GM12878 (cell line): ENCODE measurements around the gene NPHS2. TPM values are rescaled to one million over a fixed set of nuclear protein-coding genes. Genes with fewer than 3 reads are reported as not detected.

Experiments
- ATAC-seq: fragments of 200-7000 bp; cut with Tn5 transposase; 3 replicates; pipeline ENCODE4 v1.9.1; 2020; ENCODE audit warnings: mild to moderate bottlenecking, moderate library complexity
- BruUV-seq: library from RNA; stranded (reverse); fragments of 400-500 nt; replicated peaks from 2 replicates; lab custom pipeline; 2021; lab: Mats Ljungman, UMichigan
- CTCF ChIA-PET: fragments of 300-600 bp; sonication (Branson Sonifier 250); formaldehyde crosslinking; extraction: SDS; loops from one replicate; lab custom pipeline; 2021; ENCODE audit warnings: inconsistent platforms; lab: Yijun Ruan, JAX
- POLR2A ChIA-PET: fragments of 350-600 bp; formaldehyde crosslinking; extraction: SDS; loops from one replicate; lab custom pipeline; 2021; ENCODE audit warnings: inconsistent platforms; lab: Charles Lee
- RAD21 ChIA-PET: fragments of 300-600 bp; sonication (Branson Sonifier 250); formaldehyde crosslinking; loops from one replicate; lab custom pipeline; 2023; ENCODE audit warnings: antibody characterized with exemption; ENCODE audit not compliant: unreplicated experiment; lab: Charles Lee
- SMC1A ChIA-PET: fragments of 300-600 bp; sonication (Branson Sonifier 250); formaldehyde crosslinking; loops from one replicate; lab custom pipeline; 2023; ENCODE audit not compliant: unreplicated experiment, uncharacterized antibody; lab: Charles Lee
- DNase-seq: peaks from one replicate; pipeline ENCODE4 v3.0.0-alpha.2; 2011; ENCODE audit warnings: low read depth, low spot score
- FAIRE-seq: peaks from 3 replicates; lab custom pipeline; 2011; peaks lifted over from hg19 to GRCh38; lab: Jason Lieb, UNC
- H2AFZ ChIP-seq: 2 replicates; pipeline ENCODE4 v1.6.0; 2011; ENCODE audit warnings: low read depth, low read length, control low read depth; ENCODE audit not compliant: control insufficient read depth
- H3K27ac ChIP-seq: 2 replicates; pipeline ENCODE4 v1.5.1; 2011; ENCODE audit warnings: control low read depth; ENCODE audit not compliant: control insufficient read depth, insufficient read depth
- H3K27me3 ChIP-seq, 2 experiments: replicated peaks in 1 of 2; 2 replicates each; pipeline versions ENCODE4 v1.6.0 to v1.6.1; 2011; ENCODE audit warnings: low read length in 1 of 2; ENCODE audit not compliant: control insufficient read depth in 2 of 2, insufficient read depth in 2 of 2
- H3K36me3 ChIP-seq, 2 experiments: 2 replicates each; pipeline ENCODE4 v1.5.1; 2011; ENCODE audit warnings: low read length in 1 of 2; ENCODE audit not compliant: control insufficient read depth in 2 of 2, insufficient read depth in 2 of 2
- H3K4me1 ChIP-seq: 2 replicates; pipeline ENCODE4 v1.6.1; 2011; ENCODE audit warnings: mild to moderate bottlenecking, low read length, moderate library complexity, mixed read lengths; ENCODE audit not compliant: control insufficient read depth, insufficient read depth
- H3K4me2 ChIP-seq: 2 replicates; pipeline ENCODE4 v1.6.0; 2011; ENCODE audit warnings: control low read depth; ENCODE audit not compliant: control insufficient read depth, insufficient read depth
- H3K4me3 ChIP-seq: fragments of 200-600 bp; sonication (generic); 2 replicates; pipeline ENCODE4 v1.5.1; 2016
- H3K79me2 ChIP-seq: 2 replicates; pipeline ENCODE4 v1.6.0; 2011; ENCODE audit warnings: low read length; ENCODE audit not compliant: control insufficient read depth, insufficient read depth
- H3K9ac ChIP-seq: 2 replicates; pipeline ENCODE4 v1.8.0; 2011; ENCODE audit warnings: low read length, control low read depth, mixed read lengths; ENCODE audit not compliant: control insufficient read depth, insufficient read depth
- H3K9me3 ChIP-seq: replicated peaks from 3 replicates; pipeline ENCODE4 v1.5.1; 2011; ENCODE audit warnings: mild to moderate bottlenecking, low read length; ENCODE audit not compliant: control insufficient read depth, insufficient read depth
- H4K20me1 ChIP-seq: 2 replicates; pipeline ENCODE4 v1.6.0; 2011; ENCODE audit not compliant: control insufficient read depth, insufficient read depth
- BACH1 ChIP-seq: fragments of 450-650 bp; IDR thresholded peaks from 2 replicates; pipeline ENCODE4 v1.6.1; 2017; ENCODE audit warnings: mild to moderate bottlenecking, borderline replicate concordance
- DPF2 ChIP-seq: fragments of 450-650 bp; IDR thresholded peaks from 2 replicates; pipeline ENCODE4 v1.6.1; 2017; ENCODE audit warnings: mild to moderate bottlenecking
- TARDBP ChIP-seq: IDR thresholded peaks from 2 replicates; pipeline ENCODE4 v1.6.1; 2016; ENCODE audit warnings: borderline replicate concordance
- WGBS: methylation state at CpG from one replicate; pipeline ENCODE4 v1.1.6; 2016; ENCODE audit warnings: low lambda C conversion rate; ENCODE audit not compliant: insufficient replicate concordance, insufficient coverage; ENCODE audit errors: missing lambda C conversion rate; 5-methylcytosine and 5-hydroxymethylcytosine counted together
- in situ Hi-C: fragments of 300-500 bp; cut with MboI; formaldehyde crosslinking; loops from 9 replicates; pipeline ENCODE4 v1.14.3; 2018; ENCODE audit warnings: mixed read lengths
- intact Hi-C: fragments of 100-400 bp; cut with micrococcal nuclease; formaldehyde crosslinking; loops from one replicate; pipeline ENCODE4 v1.14.2; 2022; ENCODE audit not compliant: unreplicated experiment
- polyA plus RNA-seq, 11 experiments: library from polyadenylated mRNA; depleted of rRNA in 4 of 11; unstranded in 6 of 11; stranded (reverse) in 5 of 11; fragments of >200 nt; fragmentation: Nextera tagmentation in 4 of 11; fragmentation: Illumina TruSeq in 1 of 11; extraction: Ambion mirVana in 4 of 11; extraction: Trizol in 1 of 11; gene quantifications; 1 replicate in 1 of 11; 2 replicates in 10 of 11; pipeline versions ENCODE4 v1.2.1 to v1.2.3, GENCODE V29; 2011 to 2016; ENCODE audit warnings: inconsistent platforms in 2 of 11, missing spikeins in 2 of 11, low read depth in 1 of 11
- total RNA-seq, 4 experiments: library from RNA; depleted of rRNA in 3 of 4; stranded (reverse); fragments of >200 nt in 3 of 4; fragmentation: Illumina TruSeq in 1 of 4; extraction: Trizol in 1 of 4; gene quantifications; 2 replicates each; pipeline versions ENCODE4 v1.2.1 to v1.2.3, GENCODE V29; 2013 to 2021
- TF ChIP-seq, protein P1 (sequence below): fragments of 450-650 bp; IDR thresholded peaks from 2 replicates; pipeline ENCODE4 v1.6.1; 2017; ENCODE audit warnings: mild to moderate bottlenecking, moderate library complexity

NPHS2 gene
- total and polyA plus RNA-seq, 10 of the 15 experiments (the other 5 are each of a cell fraction or from before 2014, with no cell fraction given) = not detected

DNA sequence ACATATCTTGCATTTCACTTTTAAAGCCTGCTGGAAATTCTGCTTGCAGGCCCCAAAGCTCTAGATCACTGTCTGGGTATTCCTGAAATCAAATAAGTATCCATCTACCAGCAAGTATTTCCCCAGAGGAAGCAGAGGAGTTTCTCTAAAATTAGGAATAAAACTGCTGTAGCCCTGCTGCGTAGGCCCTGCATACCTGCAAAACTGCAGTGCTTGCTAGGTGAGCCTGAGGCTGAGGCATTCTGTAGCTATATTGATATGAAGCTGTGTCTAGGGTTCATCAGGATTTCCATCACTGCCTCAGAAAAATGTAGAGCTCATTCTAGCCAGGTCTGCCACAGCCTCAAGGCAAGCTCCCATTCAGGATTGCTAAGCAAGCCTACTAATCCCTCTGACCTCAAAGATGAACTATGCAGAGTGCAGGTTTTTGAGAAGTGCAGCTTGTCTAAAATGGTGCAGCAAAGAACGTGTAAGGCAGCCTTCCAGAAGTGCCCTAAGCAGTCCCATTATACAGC is 28.7 kb downstream of the NPHS2 start:
- TF ChIP-seq, protein P1, sequence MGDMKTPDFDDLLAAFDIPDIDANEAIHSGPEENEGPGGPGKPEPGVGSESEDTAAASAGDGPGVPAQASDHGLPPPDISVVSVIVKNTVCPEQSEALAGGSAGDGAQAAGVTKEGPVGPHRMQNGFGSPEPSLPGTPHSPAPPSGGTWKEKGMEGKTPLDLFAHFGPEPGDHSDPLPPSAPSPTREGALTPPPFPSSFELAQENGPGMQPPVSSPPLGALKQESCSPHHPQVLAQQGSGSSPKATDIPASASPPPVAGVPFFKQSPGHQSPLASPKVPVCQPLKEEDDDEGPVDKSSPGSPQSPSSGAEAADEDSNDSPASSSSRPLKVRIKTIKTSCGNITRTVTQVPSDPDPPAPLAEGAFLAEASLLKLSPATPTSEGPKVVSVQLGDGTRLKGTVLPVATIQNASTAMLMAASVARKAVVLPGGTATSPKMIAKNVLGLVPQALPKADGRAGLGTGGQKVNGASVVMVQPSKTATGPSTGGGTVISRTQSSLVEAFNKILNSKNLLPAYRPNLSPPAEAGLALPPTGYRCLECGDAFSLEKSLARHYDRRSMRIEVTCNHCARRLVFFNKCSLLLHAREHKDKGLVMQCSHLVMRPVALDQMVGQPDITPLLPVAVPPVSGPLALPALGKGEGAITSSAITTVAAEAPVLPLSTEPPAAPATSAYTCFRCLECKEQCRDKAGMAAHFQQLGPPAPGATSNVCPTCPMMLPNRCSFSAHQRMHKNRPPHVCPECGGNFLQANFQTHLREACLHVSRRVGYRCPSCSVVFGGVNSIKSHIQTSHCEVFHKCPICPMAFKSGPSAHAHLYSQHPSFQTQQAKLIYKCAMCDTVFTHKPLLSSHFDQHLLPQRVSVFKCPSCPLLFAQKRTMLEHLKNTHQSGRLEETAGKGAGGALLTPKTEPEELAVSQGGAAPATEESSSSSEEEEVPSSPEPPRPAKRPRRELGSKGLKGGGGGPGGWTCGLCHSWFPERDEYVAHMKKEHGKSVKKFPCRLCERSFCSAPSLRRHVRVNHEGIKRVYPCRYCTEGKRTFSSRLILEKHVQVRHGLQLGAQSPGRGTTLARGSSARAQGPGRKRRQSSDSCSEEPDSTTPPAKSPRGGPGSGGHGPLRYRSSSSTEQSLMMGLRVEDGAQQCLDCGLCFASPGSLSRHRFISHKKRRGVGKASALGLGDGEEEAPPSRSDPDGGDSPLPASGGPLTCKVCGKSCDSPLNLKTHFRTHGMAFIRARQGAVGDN = no peak
- no peak for TF ChIP-seq TARDBP
- no peak overlapping the region for H3K4me3 ChIP-seq
- H3K9me3 ChIP-seq = no peaks in the 10 kb centered on the region
- DNase-seq (no peak), ATAC-seq (no peak), FAIRE-seq (no peak)
- H3K9ac ChIP-seq = no peak overlapping the region
- H4K20me1 ChIP-seq = no peaks in the 10 kb centered on the region
- H3K4me1 ChIP-seq = no peaks in the 10 kb centered on the region; the same call in 1 of the 2 replicates
- no peaks in the 10 kb centered on the region for H3K79me2 ChIP-seq
- RAD21 ChIA-PET = no interaction called here
- SMC1A ChIA-PET = no interaction called here
- no peaks in the 10 kb centered on the region for H3K36me3 ChIP-seq
- H3K27ac ChIP-seq = no peak overlapping the region
- POLR2A ChIA-PET = no interaction called here
- in situ Hi-C loops = no loop called here
- WGBS = 27% methylated on average over 2 of the region's 2 CpGs
- CTCF ChIA-PET = interaction anchor here (1.0 to 1.4 kb wide), 3 partner anchors 10 to 263 kb away, joined by 3 to 5 read pairs (median 3); no protein-coding TSS in a partner anchor
- intact Hi-C loops = no loop called here
- no TSS peak for BruUV-seq
- H3K4me2 ChIP-seq = no peak overlapping the region
- H2AFZ ChIP-seq = no peak overlapping the region
- H3K27me3 ChIP-seq = no peaks in the 10 kb centered on the region

DNA sequence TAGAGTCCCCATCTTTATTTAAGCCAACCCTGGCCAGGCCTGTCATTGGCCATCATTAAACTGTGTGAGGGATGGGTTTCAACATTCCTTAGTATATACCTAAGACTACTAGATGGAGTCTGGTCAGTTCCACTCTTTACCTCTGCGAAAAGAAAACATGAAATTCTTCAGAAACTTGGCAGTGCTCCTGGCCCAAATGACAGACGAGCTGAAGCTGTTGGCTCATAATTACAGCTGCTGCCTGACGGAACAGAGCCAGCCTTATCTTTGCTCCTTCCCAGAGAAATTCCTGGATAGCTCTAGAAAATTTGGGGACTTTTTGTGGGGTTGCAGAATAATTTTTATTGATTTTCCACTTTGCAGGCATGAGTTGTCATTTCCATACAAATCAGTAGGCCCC is 30.4 kb downstream of the NPHS2 start:
- ATAC-seq (no peak), DNase-seq (no peak), FAIRE-seq (no peak)
- Histone ChIP-seq H3K4me2 (no peak overlapping the region), H3K9me3 (no peaks in the 10 kb centered on the region; the same call in 2 of the 3 replicates), H2AFZ (no peak overlapping the region), H3K4me1 (no peaks in the 10 kb centered on the region), H3K79me2 (no peaks in the 10 kb centered on the region), H3K27me3 (no peaks in the 10 kb centered on the region), H3K36me3 (no peaks in the 10 kb centered on the region), H3K27ac (no peak overlapping the region), H3K4me3 (no peak overlapping the region), H3K9ac (no peak overlapping the region), H4K20me1 (no peaks in the 10 kb centered on the region)
- WGBS = 9% methylated on average over 3 of the region's 3 CpGs
- BruUV-seq = no TSS peak
- TF ChIP-seq BACH1 = no peak
- TF ChIP-seq DPF2 = no peak
- in situ Hi-C loops = no loop called here
- intact Hi-C loops = no loop called here
- ChIA-PET CTCF (no interaction called here), POLR2A (no interaction called here), SMC1A (no interaction called here), RAD21 (no interaction called here)
